Naive B cell (primary cell): ENCODE results near the gene DPY19L2. TPM values are rescaled to one million over a fixed set of nuclear protein-coding genes. Genes with fewer than 3 reads are reported as not detected.
"Not testable (repeated sequence)": the region's sequence is repeated elsewhere in the genome, so short reads cannot be mapped to it uniquely, and the experiment has no call there.

Experiments used
- ATAC-seq, 2 donors: fragments of 150-1000 bp; cut with Tn5 transposase; 2 replicates each; pipeline ENCODE4 v1.10.0; 2021; ENCODE audit warnings: low read depth in 2 of 2, mild to moderate bottlenecking in 2 of 2, moderate library complexity in 2 of 2
- DNase-seq: peaks from one replicate; pipeline ENCODE4 v3.0.0; 2022
- H3K27ac Mint-ChIP-seq, 6 donors: one replicate each; pipeline ENCODE4 v1.8.0; 2020 to 2022; ENCODE audit warnings: mild to moderate bottlenecking in 6 of 6, mixed read lengths in 6 of 6, moderate library complexity in 5 of 6, inconsistent platforms in 2 of 6
- H3K27me3 Mint-ChIP-seq, 3 donors: one replicate each; pipeline ENCODE4 v1.8.0; 2021 to 2022; ENCODE audit warnings: mixed read lengths in 3 of 3, mild to moderate bottlenecking in 1 of 3
- H3K36me3 Mint-ChIP-seq, 2 donors: one replicate each; pipeline ENCODE4 v1.8.0; 2020 to 2022; ENCODE audit warnings: mixed read lengths in 2 of 2, inconsistent platforms in 1 of 2, mild to moderate bottlenecking in 1 of 2
- H3K4me1 Mint-ChIP-seq, 3 donors: one replicate each; pipeline ENCODE4 v1.8.0; 2020 to 2022; ENCODE audit warnings: mixed read lengths in 3 of 3, inconsistent platforms in 1 of 3, mild to moderate bottlenecking in 1 of 3, moderate library complexity in 1 of 3
- H3K4me3 Mint-ChIP-seq, 8 donors: one replicate each; pipeline ENCODE4 v1.8.0; 2020 to 2022; ENCODE audit warnings: mild to moderate bottlenecking in 8 of 8, mixed read lengths in 8 of 8, moderate library complexity in 8 of 8, inconsistent platforms in 2 of 8
- H3K9me3 Mint-ChIP-seq, 7 donors: one replicate each; pipeline ENCODE4 v1.8.0; 2020 to 2022; ENCODE audit warnings: mixed read lengths in 7 of 7, mild to moderate bottlenecking in 5 of 7, inconsistent platforms in 2 of 7, moderate library complexity in 1 of 7
- polyA plus RNA-seq, 6 donors: library from polyadenylated mRNA; unstranded; fragments of 300-500 nt; fragmentation: Illumina TruSeq; gene quantifications; one replicate each; pipeline ENCODE4 v1.2.3, GENCODE V29; 2021; ENCODE audit warnings: low read depth in 6 of 6

Gene DPY19L2
- polyA plus RNA-seq, 6 donors from 2014 or later, result 0.25 to 0.26 TPM; not detected in 4

GRCh38 chr12:63545298-63545916 is 122.9 kb downstream of the DPY19L2 start:
- H3K27me3 Mint-ChIP-seq, H3K9me3 Mint-ChIP-seq, ATAC-seq, H3K27ac Mint-ChIP-seq, H3K4me1 Mint-ChIP-seq, H3K4me3 Mint-ChIP-seq, H3K36me3 Mint-ChIP-seq, DNase-seq: not testable (repeated sequence)

- ATAC-seq, H3K36me3 Mint-ChIP-seq, H3K27me3 Mint-ChIP-seq, DNase-seq, H3K4me3 Mint-ChIP-seq, H3K4me1 Mint-ChIP-seq, H3K27ac Mint-ChIP-seq, H3K9me3 Mint-ChIP-seq: not testable (repeated sequence)
Measured at GRCh38 chr12:63538656-63539055, 129.6 kb downstream of the DPY19L2 start.

GRCh38 chr12:63537838-63538237 is 130.5 kb downstream of the DPY19L2 start:
- not testable (repeated sequence) for H3K27me3 Mint-ChIP-seq, DNase-seq, H3K36me3 Mint-ChIP-seq, H3K4me1 Mint-ChIP-seq, H3K27ac Mint-ChIP-seq, H3K9me3 Mint-ChIP-seq, ATAC-seq, H3K4me3 Mint-ChIP-seq

- H3K27ac Mint-ChIP-seq, ATAC-seq, H3K9me3 Mint-ChIP-seq, DNase-seq, H3K36me3 Mint-ChIP-seq, H3K27me3 Mint-ChIP-seq, H3K4me3 Mint-ChIP-seq, H3K4me1 Mint-ChIP-seq: not testable (repeated sequence)
Measured at GRCh38 chr12:63529641-63530040, 138.7 kb downstream of the DPY19L2 start.

- H3K4me3 Mint-ChIP-seq, result no peak overlapping the region
- H3K27me3 Mint-ChIP-seq, result no peaks in the 10 kb centered on the region
- no peaks in the 10 kb centered on the region for H3K36me3 Mint-ChIP-seq
- peaks cover 0 to 7% (median 0%) of the 10 kb centered on the region in 7 donors for H3K9me3 Mint-ChIP-seq
- ATAC-seq (no peak), DNase-seq (no peak)
- H3K4me1 Mint-ChIP-seq, result no peaks in the 10 kb centered on the region
- H3K27ac Mint-ChIP-seq, result peak overlapping the region in 1 of 6 donors; percentile 30
Measured at GRCh38 chr12:63525831-63526230, 142.5 kb downstream of the DPY19L2 start.

- Mint-ChIP-seq H3K36me3 (no peaks in the 10 kb centered on the region), H3K4me1 (no peaks in the 10 kb centered on the region), H3K9me3 (no peaks in the 10 kb centered on the region), H3K27ac (no peak overlapping the region), H3K27me3 (no peaks in the 10 kb centered on the region), H3K4me3 (no peak overlapping the region)
- DNase-seq, result no peak
- ATAC-seq, result no peak
Measured at GRCh38 chr12:63521706-63522105, 146.6 kb downstream of the DPY19L2 start.

Other genes starting within 250 kb of the DPY19L2 start
- 10 to 100 TPM; 14.3 to 30.2 (median 18.6) TPM for gene RXYLT1, start 111.4 kb upstream of the DPY19L2 start, polyA plus RNA-seq
- under 1 TPM; 0.01 to 0.26 (median 0.05) TPM for gene SRGAP1, start 176.2 kb upstream of the DPY19L2 start, polyA plus RNA-seq